Vagina (tissue), 2 donors: Measurements from ENCODE around the gene LRRC75B.

ENCODE experiments used
- CTCF ChIP-seq, 3 experiments: fragments of 450-650 bp in 2 of 3; fragments of 200-600 bp in 1 of 3; sonication (generic) in 1 of 3; IDR thresholded peaks; one replicate each; pipeline ENCODE4 v1.5.1; 2017 to 2019; ENCODE audit warnings: antibody characterized with exemption in 3 of 3, mild to moderate bottlenecking in 2 of 3, moderate library complexity in 2 of 3
- POLR2A ChIP-seq, 2 donors: fragments of 450-650 bp; IDR thresholded peaks; one replicate each; pipeline ENCODE4 v1.6.1; 2017; ENCODE audit warnings: antibody characterized with exemption in 2 of 2, mild to moderate bottlenecking in 2 of 2, moderate library complexity in 2 of 2

DNA sequence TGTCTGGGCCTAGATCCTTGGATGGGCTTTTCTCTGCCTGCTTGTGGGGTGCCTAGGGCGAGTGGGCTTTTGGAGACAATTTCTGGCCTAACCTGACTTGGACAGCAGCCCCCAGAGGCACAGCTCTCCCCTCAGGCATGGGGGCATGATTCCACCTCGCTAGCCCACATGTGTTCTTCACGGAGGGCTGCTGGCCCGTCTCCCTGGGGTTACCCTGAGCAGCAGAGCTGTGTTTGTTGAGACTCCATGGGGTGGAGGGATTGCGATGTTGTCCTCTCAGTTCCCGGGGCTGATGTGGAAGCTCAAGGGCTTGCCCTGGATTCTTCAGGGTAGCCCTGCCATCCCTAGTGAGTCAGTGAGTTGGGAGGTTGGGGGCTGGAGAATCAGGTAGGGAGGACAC is 2.4 kb upstream of the LRRC75B start:
- no peak for TF ChIP-seq CTCF (IDR thresholded peaks at IDR 0.05)
- TF ChIP-seq POLR2A (IDR thresholded peaks at IDR 0.05) = no peak
